HG03280 (cell line): ENCODE data around the gene LORICRIN.
"Not testable (repeated sequence)": the region's sequence is repeated elsewhere in the genome, so short reads cannot be mapped to it uniquely, and the experiment has no call there.

Experiments used
- ATAC-seq: cut with Tn5 transposase; IDR thresholded peaks from one replicate; pipeline ENCODE4 v1.9.1; 2021; ENCODE audit warnings: mild to moderate bottlenecking, moderate library complexity; ENCODE audit not compliant: unreplicated experiment

The LORICRIN gene

DNA sequence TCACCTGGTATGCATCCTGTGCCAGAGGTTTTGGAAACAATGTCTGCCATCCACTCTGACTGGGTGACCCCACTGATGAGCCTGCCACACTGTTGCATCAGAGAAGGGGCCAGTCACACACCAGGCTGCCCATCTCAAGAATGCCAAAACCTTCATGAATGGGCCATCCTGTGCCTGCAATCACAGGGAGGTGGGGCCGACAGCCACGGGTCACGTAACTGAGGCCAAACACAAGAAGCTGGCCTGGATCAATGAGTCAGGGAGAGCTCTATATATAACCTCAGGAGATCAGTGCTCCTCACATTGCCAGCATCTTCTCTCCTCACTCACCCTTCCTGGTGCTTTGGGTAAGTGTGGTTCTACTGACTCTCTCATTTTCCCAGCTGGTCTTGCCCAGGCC, at the start of gene LORICRIN:
Gene LORICRIN (plus strand): TSS at position 301 of the 400 bp plus-strand sequence. CDS start 1,263 bp downstream, outside the sequence.
- no peak for ATAC-seq

DNA sequence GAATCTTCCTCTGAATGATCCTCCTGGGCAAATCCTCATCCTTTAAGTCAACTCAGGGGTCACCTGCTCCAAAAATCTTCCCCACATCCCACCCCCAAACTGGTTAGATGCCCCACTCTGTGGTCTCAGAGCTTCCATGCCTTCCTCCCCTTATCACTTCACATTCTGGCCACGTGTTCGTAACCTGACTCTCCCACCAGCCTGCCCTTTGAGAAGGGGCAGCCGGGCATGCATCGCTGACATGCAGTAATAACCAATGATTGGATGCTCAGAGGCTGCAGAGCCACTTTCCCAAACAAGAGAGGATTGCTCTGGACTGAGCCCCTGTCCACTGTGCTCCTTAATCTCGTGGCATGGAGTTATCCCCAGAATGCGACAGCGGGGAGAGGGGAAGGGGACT, 49.3 kb upstream of the LORICRIN start:
- ATAC-seq = no peak

DNA sequence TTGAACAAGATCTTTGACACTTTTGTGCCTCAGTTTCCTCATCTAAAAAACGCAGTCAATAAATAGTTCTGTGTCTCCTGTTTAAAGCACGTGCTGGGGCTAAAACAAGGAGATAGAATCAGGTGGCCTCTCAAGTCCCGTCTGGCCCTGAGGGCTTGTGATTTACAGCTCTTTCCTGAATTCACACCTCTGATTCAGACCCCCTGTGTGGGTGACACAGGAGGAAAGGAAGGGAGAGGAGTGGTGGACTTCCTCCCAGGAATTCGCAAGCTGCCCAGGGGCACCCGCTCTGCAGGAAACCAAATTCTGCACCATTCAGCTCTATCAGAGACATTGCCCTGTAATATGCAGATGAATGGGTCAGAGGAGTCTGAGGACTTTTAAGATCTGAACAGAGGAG, 47.3 kb upstream of the LORICRIN start:
- no peak for ATAC-seq

- no peak for ATAC-seq
Observed at GRCh38 chr1:153213519-153213918, 46.0 kb upstream of the LORICRIN start.

- ATAC-seq = no peak
Observed at GRCh38 chr1:153217212-153217611, 42.3 kb upstream of the LORICRIN start, which contains the start of gene PRR9. Gene PRR9, plus strand, starts transcription at chr1:153217584. Its CDS starts 561 bp downstream, at chr1:153218145.

DNA sequence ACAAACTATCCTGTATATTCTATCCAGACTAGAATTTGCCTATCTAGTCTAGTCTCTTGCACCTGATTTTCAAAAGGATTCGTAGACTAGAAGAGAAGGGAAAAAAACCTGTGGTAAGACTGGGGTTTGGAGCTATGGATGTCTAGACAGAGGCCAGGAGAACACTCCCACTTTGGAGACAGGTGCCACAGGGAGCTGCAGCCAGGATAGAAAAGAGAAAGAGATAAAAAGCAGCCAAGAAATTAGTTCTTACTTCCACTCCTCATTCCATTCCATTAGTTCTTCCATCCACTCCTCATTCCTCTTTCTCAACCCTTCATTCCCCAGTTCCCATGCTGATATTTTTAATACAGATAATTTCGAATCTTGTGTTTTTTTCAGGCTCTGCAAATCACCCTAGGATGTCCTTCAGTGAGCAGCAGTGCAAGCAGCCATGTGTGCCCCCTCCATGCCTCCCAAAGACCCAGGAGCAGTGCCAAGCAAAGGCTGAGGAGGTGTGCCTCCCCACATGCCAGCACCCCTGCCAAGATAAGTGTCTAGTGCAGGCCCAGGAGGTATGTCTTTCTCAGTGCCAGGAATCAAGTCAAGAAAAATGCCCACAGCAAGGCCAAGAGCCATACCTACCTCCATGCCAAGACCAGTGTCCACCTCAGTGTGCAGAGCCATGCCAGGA, 41.6 kb upstream of the LORICRIN start:
- ATAC-seq = no peak

DNA sequence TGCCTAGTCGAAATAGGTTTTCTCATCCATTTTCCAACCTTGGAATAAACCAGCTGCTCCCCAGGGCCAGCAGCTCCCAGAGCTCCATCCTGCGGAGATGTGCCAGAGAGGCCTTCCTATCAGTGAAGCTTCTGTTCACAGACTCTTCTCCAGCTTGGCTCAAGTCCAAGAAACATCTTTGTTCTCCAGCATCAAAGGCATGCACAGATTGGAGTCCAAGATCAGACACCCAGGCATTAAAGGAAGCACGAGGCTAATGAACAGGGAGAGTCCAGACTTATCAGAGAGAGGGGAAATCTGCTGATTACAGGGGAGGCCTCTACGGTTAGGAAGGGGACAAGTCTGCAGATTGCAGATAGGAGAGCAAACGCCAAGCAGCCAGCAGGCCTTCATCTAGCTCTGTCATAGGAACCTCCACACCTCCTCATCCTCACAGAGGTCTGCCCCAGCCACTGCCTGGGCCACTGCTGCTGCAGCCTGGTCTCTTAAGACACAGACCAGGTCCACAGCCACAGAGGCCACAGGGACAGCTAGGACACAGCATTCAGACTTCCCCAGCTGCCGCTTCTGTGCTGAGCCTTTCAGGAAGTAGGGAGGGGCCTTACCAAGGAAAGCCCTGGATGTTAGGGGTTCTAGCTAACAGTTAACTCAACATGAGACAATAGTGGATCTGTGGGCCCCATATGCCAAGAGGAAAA, 38.7 kb upstream of the LORICRIN start:
- no peak for ATAC-seq

DNA sequence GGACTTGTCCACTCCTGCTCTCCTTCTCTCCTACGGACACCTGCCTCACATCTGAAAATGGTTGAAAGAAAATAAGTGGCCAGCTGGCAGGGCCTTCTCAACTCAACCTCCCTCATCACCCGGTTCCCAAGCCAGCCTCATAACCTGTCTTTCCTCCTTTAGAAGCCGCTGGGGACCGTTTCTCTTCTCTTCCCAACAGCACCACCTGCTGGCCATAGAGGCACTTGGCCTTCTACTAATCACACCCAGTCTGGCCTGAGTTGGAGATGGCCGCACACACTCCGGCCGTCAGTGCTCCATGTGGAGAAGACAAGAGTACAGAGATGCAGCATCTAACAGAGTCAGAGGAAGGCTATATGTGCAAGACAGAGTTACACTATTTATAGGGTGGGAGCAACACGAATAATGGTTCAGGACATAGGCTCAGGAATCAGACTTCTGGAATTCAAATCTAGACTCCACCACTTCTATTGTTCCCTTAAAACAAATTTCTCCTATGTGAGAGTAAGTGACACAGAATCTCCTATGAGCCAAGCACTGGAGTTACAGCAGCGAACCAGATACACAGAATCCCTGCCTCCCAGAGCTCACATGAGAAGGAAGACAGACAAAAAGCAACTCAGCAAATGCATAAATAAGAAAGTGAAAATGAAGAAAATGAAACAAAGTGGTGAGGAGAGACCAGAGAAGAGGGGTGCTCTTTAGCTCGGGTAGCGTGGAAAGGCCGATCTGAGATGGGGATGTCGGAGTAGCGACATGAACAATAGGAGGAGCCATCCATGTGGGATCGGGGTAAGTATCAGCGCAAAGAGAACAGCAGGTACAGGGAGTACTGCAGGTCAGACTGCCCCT, 36.2 kb upstream of the LORICRIN start:
- peak; percentile 74 for ATAC-seq

GRCh38 chr1:153227810-153228209, 31.7 kb upstream of the LORICRIN start:
- no peak for ATAC-seq

DNA sequence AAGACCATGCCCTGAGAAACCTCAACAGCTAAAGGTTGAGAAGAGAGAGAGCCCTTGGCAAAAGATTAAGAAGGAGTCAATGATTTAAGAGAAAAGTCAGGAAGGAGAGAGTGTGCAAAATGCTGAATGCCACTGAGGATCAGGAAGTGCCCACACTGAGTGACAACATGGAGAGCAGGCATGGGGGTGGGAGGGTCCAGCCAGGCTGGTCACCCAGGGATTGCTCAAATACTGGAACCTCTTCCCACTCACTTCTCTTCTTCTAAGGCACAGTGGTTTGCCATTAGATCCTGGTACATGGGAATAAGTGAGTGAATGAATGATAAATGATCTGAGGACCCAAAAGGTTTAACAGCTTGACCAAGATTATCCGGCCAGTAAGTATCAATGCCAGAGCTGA, 31.0 kb upstream of the LORICRIN start:
- ATAC-seq = no peak

GRCh38 chr1:153229076-153229829, 30.2 kb upstream of the LORICRIN start:
- not testable (repeated sequence) for ATAC-seq

DNA sequence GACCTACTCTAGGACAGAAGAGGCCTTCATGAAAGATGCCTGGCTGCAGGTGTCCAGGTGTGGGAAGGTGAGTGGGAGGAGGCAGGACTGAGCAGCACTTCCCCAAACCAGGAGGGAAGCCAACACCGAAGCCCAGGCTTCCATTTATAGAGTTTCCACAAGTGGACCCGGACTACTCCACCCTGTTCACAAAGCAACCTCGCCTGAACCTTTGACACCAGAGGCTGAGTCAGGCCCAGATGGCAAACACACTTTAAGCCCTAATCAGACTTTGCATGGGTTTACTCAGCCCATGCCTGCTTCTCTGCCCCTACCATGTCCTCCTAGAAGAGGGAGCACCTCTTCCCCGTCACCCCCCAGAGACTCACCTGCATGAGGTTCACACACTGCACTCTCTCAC, 28.1 kb upstream of the LORICRIN start:
- no peak for ATAC-seq

DNA sequence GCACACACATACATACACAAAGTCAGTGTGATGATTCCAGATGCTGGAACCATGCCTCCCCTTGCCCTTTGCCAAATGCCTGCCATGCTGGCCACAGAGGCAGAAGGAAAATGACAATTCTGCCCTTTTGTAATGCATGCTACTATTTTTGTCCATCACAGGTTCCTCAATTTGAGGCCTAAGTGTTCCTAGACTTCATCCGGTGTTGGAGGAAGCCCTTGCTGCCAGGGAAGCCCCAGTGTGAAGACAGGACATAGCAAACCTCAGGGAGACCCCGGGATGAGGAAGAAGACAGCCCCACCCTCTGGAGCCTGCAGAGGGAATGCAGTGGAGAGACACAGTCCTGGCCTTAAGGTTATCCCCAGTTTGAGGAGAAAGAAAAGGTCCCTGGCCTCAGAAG, 27.7 kb upstream of the LORICRIN start:
- ATAC-seq = no peak

- ATAC-seq = no peak
Observed at GRCh38 chr1:153232553-153232952, 26.9 kb upstream of the LORICRIN start.

DNA sequence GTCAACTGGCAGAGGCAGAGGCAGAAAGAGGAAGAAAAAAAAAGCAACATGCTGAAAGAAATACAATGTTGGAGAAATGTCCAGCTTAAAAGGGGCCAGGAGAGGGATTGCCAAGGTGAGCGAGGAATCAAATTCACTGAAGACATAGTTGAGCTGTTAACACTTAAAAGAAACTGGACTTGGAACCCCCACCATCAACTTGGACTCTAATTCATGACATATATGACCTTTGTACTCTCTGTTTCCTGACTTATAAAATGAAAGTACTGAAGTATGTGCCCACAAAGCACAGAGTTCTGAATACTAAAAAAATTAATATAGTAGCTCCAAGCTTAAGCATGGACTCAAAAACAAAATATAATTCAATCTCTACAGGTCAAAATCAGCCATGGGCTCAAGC, 26.0 kb upstream of the LORICRIN start:
- ATAC-seq = no peak

- no peak for ATAC-seq
Observed at GRCh38 chr1:153238527-153238926, 21.0 kb upstream of the LORICRIN start.

- ATAC-seq = no peak
Observed at GRCh38 chr1:153242160-153242559, 17.3 kb upstream of the LORICRIN start.

- ATAC-seq = no peak
Observed at GRCh38 chr1:153245466-153245865, 14.0 kb upstream of the LORICRIN start.

- no peak for ATAC-seq
Observed at GRCh38 chr1:153246018-153246417, 13.5 kb upstream of the LORICRIN start.

GRCh38 chr1:153246825-153247224, 12.7 kb upstream of the LORICRIN start:
- ATAC-seq = no peak
